Measurements from ENCODE around the gene MED12L.
"Not testable (repeated sequence)": the region's sequence is repeated elsewhere in the genome, so short reads cannot be mapped to it uniquely, and the experiment has no call there.

The MED12L gene

DNA sequence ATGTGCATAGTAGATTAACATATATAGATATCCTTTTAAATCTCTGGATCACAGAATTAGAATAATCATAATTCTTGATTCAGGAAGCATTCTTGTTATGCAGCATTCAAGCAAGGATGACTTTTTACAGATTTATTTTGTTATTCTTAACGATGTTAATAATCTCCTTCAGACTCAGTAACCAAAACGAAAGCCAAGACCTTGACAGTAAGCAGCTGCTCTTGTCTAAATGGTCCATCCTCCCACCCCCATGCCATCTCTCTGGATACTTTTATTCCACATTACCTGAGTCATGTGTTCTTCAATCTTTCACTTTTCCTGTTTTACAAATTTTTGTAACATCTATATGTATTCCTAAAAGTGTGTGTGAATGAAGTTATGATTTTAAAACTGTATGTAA is 150.9 kb downstream of the MED12L start:
- H3K36me3 ChIP-seq (ENCODE audit: control insufficient read depth, insufficient read depth, low read length): no peaks in the 10 kb centered on the region
- no peak overlapping the region for H3K4me3 ChIP-seq (ENCODE audit: low read length)
- H3K4me1 ChIP-seq (ENCODE audit: control insufficient read depth, insufficient read depth, low read length): peaks cover 3% of the 10 kb centered on the region; the same call in 1 of the 2 replicates
- no peak for DNase-seq (ENCODE audit: low read depth, low spot score)
- H3K9me3 ChIP-seq (ENCODE audit: control insufficient read depth, insufficient read depth, low read length): no peaks in the 10 kb centered on the region
- no peaks in the 10 kb centered on the region for H3K27me3 ChIP-seq (ENCODE audit: control insufficient read depth, insufficient read depth, low read length)
- WGBS (ENCODE audit: insufficient coverage, insufficient read length): no CpG with 5 or more reads among the region's 2 CpGs
- no peak overlapping the region for H3K27ac ChIP-seq (ENCODE audit: low read length)

- H3K4me1 ChIP-seq (ENCODE audit: control insufficient read depth, insufficient read depth, low read length): peaks cover 3% of the 10 kb centered on the region; the same call in 1 of the 2 replicates
- H3K9me3 ChIP-seq (ENCODE audit: control insufficient read depth, insufficient read depth, low read length): no peaks in the 10 kb centered on the region
- H3K4me3 ChIP-seq (ENCODE audit: low read length): no peak overlapping the region
- DNase-seq (ENCODE audit: low read depth, low spot score): no peak
- no peaks in the 10 kb centered on the region for H3K36me3 ChIP-seq (ENCODE audit: control insufficient read depth, insufficient read depth, low read length)
- H3K27ac ChIP-seq (ENCODE audit: low read length): no peak overlapping the region
- no CpG with 5 or more reads among the region's 7 CpGs for WGBS (ENCODE audit: insufficient coverage, insufficient read length)
- no peaks in the 10 kb centered on the region for H3K27me3 ChIP-seq (ENCODE audit: control insufficient read depth, insufficient read depth, low read length)
These were observed 151.3 kb downstream of the MED12L start for GRCh38 chr3:151236736-151237135.

- not testable (repeated sequence) for DNase-seq (ENCODE audit: low read depth, low spot score); H3K4me1 ChIP-seq (ENCODE audit: control insufficient read depth, insufficient read depth, low read length); H3K4me3 ChIP-seq (ENCODE audit: low read length); H3K27ac ChIP-seq (ENCODE audit: low read length); H3K36me3 ChIP-seq (ENCODE audit: control insufficient read depth, insufficient read depth, low read length); H3K27me3 ChIP-seq (ENCODE audit: control insufficient read depth, insufficient read depth, low read length); H3K9me3 ChIP-seq (ENCODE audit: control insufficient read depth, insufficient read depth, low read length)
- WGBS (ENCODE audit: insufficient coverage, insufficient read length): no CpG with 5 or more reads among the region's 18 CpGs
These were observed 156.5 kb downstream of the MED12L start for GRCh38 chr3:151242006-151242405.

DNA sequence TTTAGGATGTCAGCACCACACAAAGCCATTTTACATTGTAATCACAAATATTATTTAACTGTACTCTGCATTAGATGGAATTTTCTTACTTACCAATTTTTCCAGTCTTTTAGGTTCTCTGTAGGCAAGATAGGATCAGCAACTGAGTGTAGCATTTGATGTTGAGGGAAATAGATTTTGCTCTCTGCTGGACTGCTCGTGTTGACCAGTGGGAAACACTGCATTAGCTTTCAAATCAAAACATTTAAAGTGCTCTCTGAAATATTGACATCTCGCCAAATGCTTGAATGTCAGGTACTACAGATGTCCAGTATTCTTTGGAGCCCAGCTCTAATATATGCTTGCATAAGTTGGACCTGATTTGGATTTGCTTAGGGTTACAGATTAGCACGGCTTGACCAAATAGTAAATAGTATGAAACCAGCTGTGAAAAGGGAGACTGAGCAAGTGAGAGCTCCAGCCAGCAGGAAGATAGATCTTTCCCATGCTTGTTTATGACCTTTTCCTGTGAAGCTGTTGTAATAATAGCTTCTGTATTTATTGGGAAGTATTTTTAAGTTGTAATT is 163.4 kb downstream of the MED12L start:
- H3K9me3 ChIP-seq (ENCODE audit: control insufficient read depth, insufficient read depth, low read length): no peaks in the 10 kb centered on the region

DNA sequence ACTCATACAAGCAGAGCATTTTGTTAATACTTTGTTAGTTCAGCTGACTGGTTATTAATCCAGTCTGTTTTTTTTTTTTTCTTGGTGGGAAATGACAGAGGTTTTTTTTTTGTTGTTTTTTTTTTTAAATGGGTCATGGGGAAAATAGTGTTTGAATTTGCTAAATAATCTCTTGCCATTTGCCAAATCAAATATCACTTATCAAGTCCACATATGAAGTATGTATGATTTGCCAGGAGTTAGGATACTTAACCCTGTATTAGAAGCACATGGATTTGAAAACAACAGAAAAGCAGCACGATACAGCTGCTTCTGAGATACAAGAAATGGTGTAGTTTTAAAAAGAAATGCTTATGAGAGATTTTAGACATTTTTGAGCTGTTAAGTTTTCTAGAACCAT is 171.3 kb downstream of the MED12L start:
- no peak overlapping the region for H3K27ac ChIP-seq (ENCODE audit: low read length)
- H3K9me3 ChIP-seq (ENCODE audit: control insufficient read depth, insufficient read depth, low read length): no peaks in the 10 kb centered on the region
- H3K27me3 ChIP-seq (ENCODE audit: control insufficient read depth, insufficient read depth, low read length): no peaks in the 10 kb centered on the region
- no peak overlapping the region for H3K4me3 ChIP-seq (ENCODE audit: low read length)
- no peak for DNase-seq (ENCODE audit: low read depth, low spot score)
- H3K36me3 ChIP-seq (ENCODE audit: control insufficient read depth, insufficient read depth, low read length): no peaks in the 10 kb centered on the region
- H3K4me1 ChIP-seq (ENCODE audit: control insufficient read depth, insufficient read depth, low read length): no peaks in the 10 kb centered on the region
- WGBS (ENCODE audit: insufficient coverage, insufficient read length): no CpG with 5 or more reads among the region's 1 CpG

More for the DNA sequence above, 163.4 kb downstream of the MED12L start:
- H3K4me3 ChIP-seq (ENCODE audit: low read length): no peak overlapping the region
- H3K4me1 ChIP-seq (ENCODE audit: control insufficient read depth, insufficient read depth, low read length): no peaks in the 10 kb centered on the region
- no peaks in the 10 kb centered on the region for H3K27me3 ChIP-seq (ENCODE audit: control insufficient read depth, insufficient read depth, low read length)
- no peak overlapping the region for H3K27ac ChIP-seq (ENCODE audit: low read length)
- H3K36me3 ChIP-seq (ENCODE audit: control insufficient read depth, insufficient read depth, low read length): no peaks in the 10 kb centered on the region
- DNase-seq (ENCODE audit: low read depth, low spot score): no peak
- no CpG with 5 or more reads among the region's 3 CpGs for WGBS (ENCODE audit: insufficient coverage, insufficient read length)

- Histone ChIP-seq H3K27me3 (ENCODE audit: control insufficient read depth, insufficient read depth, low read length) (no peaks in the 10 kb centered on the region), H3K27ac (ENCODE audit: low read length) (no peak overlapping the region), H3K36me3 (ENCODE audit: control insufficient read depth, insufficient read depth, low read length) (no peaks in the 10 kb centered on the region), H3K4me1 (ENCODE audit: control insufficient read depth, insufficient read depth, low read length) (no peaks in the 10 kb centered on the region), H3K4me3 (ENCODE audit: low read length) (no peak overlapping the region), H3K9me3 (ENCODE audit: control insufficient read depth, insufficient read depth, low read length) (no peaks in the 10 kb centered on the region)
- no CpG with 5 or more reads among the region's 3 CpGs for WGBS (ENCODE audit: insufficient coverage, insufficient read length)
- no peak for DNase-seq (ENCODE audit: low read depth, low spot score)
These were observed 174.2 kb downstream of the MED12L start for GRCh38 chr3:151259664-151260063.

DNA sequence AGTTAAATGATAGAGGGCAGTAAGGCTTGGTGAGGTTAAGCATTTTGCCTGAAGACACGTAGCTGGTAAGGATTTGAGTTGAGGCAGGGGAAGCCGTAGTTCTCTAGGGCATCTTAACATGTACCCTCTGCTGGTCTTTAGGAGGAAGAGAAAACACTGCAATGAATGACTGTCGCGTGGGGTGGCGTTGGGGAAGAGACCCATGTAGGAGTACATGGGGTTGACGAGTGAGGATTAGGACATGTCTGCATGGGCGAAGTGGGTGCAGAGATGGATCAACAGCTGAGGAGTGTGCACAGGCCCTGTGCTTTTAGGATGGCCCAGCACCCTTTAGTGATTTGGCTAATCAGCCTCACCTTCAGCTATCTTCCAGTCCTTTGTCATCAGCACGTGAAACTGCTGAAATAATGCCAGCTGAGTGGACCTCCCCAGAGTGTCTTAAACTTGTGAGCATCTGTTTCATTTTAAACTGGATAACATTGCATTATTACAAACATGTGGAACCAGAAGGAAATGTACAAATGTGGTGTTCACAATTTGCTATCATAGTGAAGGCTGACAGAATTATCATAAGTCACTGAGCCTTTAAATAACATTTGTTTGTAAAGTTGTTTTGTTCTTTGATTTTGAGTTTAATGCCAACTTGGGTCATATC is 177.5 kb downstream of the MED12L start:
- Histone ChIP-seq H3K4me3 (ENCODE audit: low read length) (no peak overlapping the region), H3K4me1 (ENCODE audit: control insufficient read depth, insufficient read depth, low read length) (no peaks in the 10 kb centered on the region; the same call in 1 of the 2 replicates), H3K9me3 (ENCODE audit: control insufficient read depth, insufficient read depth, low read length) (no peaks in the 10 kb centered on the region), H3K27ac (ENCODE audit: low read length) (no peak overlapping the region), H3K27me3 (ENCODE audit: control insufficient read depth, insufficient read depth, low read length) (no peaks in the 10 kb centered on the region), H3K36me3 (ENCODE audit: control insufficient read depth, insufficient read depth, low read length) (no peaks in the 10 kb centered on the region)
- WGBS (ENCODE audit: insufficient coverage, insufficient read length): no CpG with 5 or more reads among the region's 8 CpGs
- no peak for DNase-seq (ENCODE audit: low read depth, low spot score)

- Histone ChIP-seq H3K36me3 (ENCODE audit: control insufficient read depth, insufficient read depth, low read length) (no peaks in the 10 kb centered on the region), H3K9me3 (ENCODE audit: control insufficient read depth, insufficient read depth, low read length) (no peaks in the 10 kb centered on the region), H3K27me3 (ENCODE audit: control insufficient read depth, insufficient read depth, low read length) (no peaks in the 10 kb centered on the region), H3K27ac (ENCODE audit: low read length) (no peak overlapping the region), H3K4me3 (ENCODE audit: low read length) (no peak overlapping the region), H3K4me1 (ENCODE audit: control insufficient read depth, insufficient read depth, low read length) (no peaks in the 10 kb centered on the region; the same call in 1 of the 2 replicates)
- no peak for DNase-seq (ENCODE audit: low read depth, low spot score)
- no CpG with 5 or more reads among the region's 1 CpG for WGBS (ENCODE audit: insufficient coverage, insufficient read length)
These were observed 179.1 kb downstream of the MED12L start for GRCh38 chr3:151264605-151265004.

DNA sequence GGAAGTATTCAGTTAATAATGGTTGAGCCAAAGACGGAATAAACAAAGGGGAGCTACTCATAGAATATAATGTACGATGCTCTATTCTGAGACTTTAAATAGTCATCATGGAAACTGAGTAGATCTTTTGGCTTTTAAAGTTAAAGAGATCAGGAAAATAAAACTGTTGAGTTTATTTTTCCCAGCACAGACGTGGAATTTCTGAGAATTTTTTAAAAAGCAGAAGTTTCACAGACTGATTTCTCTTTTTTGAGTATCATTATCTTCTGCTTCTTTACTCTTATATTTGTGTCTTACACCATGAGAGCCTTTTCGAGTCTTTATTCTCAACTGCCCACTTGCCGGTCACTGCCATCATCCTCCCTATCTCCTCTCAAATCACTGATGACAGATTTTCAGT is 179.7 kb downstream of the MED12L start:
- no CpG with 5 or more reads among the region's 5 CpGs for WGBS (ENCODE audit: insufficient coverage, insufficient read length)
- no peaks in the 10 kb centered on the region; the same call in 1 of the 2 replicates for H3K4me1 ChIP-seq (ENCODE audit: control insufficient read depth, insufficient read depth, low read length)
- H3K4me3 ChIP-seq (ENCODE audit: low read length): no peak overlapping the region
- no peaks in the 10 kb centered on the region for H3K36me3 ChIP-seq (ENCODE audit: control insufficient read depth, insufficient read depth, low read length)
- H3K27me3 ChIP-seq (ENCODE audit: control insufficient read depth, insufficient read depth, low read length): no peaks in the 10 kb centered on the region
- no peak overlapping the region for H3K27ac ChIP-seq (ENCODE audit: low read length)
- H3K9me3 ChIP-seq (ENCODE audit: control insufficient read depth, insufficient read depth, low read length): no peaks in the 10 kb centered on the region
- no peak for DNase-seq (ENCODE audit: low read depth, low spot score)

DNA sequence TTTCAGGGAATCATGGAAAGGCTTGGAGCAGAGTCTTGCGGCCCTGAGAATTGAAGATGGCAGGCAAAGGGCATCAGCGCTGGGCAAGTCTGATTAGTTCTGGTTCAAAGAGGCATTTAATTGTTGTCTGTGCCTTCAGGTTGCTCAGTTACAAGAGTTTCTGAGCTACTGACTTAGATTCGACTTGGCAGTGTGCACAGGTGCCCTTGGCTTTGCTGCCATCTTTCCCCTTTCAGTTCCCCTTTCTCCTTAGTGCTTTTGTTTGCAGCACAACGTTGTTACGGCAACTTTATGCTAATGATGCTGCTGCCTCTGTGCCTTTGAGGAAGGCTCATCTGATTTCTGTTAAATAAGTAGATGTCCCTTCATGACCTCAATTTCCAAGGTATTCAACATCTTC is 180.4 kb downstream of the MED12L start:
- no CpG with 5 or more reads among the region's 5 CpGs for WGBS (ENCODE audit: insufficient coverage, insufficient read length)
- DNase-seq (ENCODE audit: low read depth, low spot score): peak; percentile 48
- H3K4me3 ChIP-seq (ENCODE audit: low read length): no peak overlapping the region
- no peaks in the 10 kb centered on the region for H3K36me3 ChIP-seq (ENCODE audit: control insufficient read depth, insufficient read depth, low read length)
- H3K27ac ChIP-seq (ENCODE audit: low read length): no peak overlapping the region
- H3K27me3 ChIP-seq (ENCODE audit: control insufficient read depth, insufficient read depth, low read length): no peaks in the 10 kb centered on the region
- H3K9me3 ChIP-seq (ENCODE audit: control insufficient read depth, insufficient read depth, low read length): no peaks in the 10 kb centered on the region
- no peaks in the 10 kb centered on the region; the same call in 1 of the 2 replicates for H3K4me1 ChIP-seq (ENCODE audit: control insufficient read depth, insufficient read depth, low read length)

- Histone ChIP-seq H3K4me3 (ENCODE audit: low read length) (no peak overlapping the region), H3K36me3 (ENCODE audit: control insufficient read depth, insufficient read depth, low read length) (no peaks in the 10 kb centered on the region), H3K9me3 (ENCODE audit: control insufficient read depth, insufficient read depth, low read length) (no peaks in the 10 kb centered on the region), H3K4me1 (ENCODE audit: control insufficient read depth, insufficient read depth, low read length) (no peaks in the 10 kb centered on the region; the same call in 1 of the 2 replicates), H3K27ac (ENCODE audit: low read length) (no peak overlapping the region), H3K27me3 (ENCODE audit: control insufficient read depth, insufficient read depth, low read length) (no peaks in the 10 kb centered on the region)
- DNase-seq (ENCODE audit: low read depth, low spot score): no peak
- no CpG with 5 or more reads among the region's 1 CpG for WGBS (ENCODE audit: insufficient coverage, insufficient read length)
These were observed 181.6 kb downstream of the MED12L start for GRCh38 chr3:151267066-151267465.

Measured in iPS DF 6.9 (cell line).